Measurements from ENCODE around the gene FKBP15.

FKBP15 gene

DNA sequence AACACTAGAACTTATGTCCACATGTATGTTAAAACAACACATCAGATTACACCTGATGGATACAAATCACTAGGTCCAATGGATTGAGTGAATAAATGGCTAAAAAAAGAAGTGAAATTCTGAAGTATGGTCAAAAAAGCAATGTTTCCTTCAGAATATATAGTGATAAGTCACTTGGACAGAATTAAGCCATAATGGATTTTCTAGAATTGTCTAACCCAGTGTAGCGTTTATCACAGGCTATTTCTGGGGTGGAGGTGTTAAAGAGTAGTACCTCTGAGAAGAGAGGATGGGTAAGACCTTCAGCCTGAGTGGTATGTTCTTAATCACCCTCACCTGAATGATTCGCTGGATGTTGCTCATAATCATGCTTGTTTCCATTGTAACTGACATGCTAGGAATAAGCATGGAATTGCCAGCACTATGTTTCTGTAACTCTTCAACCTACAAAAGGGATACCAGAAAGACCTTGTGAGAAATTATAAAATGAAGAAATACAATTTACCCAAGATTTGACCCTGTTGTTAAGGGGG is 37.1 kb downstream of the FKBP15 start:
- Histone ChIP-seq H3K4me3 (no peak overlapping the region), H3K4me1 (no peaks in the 10 kb centered on the region), H3K36me3 (peaks cover 93 to 96% (median 96%) of the 10 kb centered on the region in 3 donors), H3K27ac (no peak overlapping the region), H3K27me3 (no peaks in the 10 kb centered on the region), H3K9me3 (no peaks in the 10 kb centered on the region)
- no peak for DNase-seq
- intact Hi-C loops (cut with DNase I; ENCODE audit: low total_unique reads), result no loop called here
- no peak for TF ChIP-seq CTCF (IDR thresholded peaks at IDR 0.05)

DNA sequence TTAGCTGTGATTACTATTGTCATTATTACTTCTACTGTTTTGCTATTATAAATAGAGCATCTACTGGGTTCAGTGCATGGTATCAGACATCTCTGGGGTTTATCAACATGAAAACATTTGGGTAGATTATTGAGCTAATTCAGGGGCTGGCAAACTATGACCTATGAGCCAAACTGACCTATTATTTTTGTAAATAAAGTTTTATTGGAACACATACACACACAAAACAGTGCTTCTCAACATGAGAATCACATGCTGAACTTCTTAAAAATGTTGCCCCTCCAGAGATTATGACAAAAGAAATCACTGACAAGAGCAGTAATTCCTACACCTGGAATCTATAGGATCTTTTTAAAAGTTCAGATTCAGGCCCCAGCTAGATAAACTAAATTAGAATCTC is 39.9 kb downstream of the FKBP15 start:
- no peak for DNase-seq
- Histone ChIP-seq H3K36me3 (peaks cover 96 to 98% (median 97%) of the 10 kb centered on the region in 3 donors), H3K4me3 (no peak overlapping the region), H3K9me3 (no peaks in the 10 kb centered on the region), H3K27me3 (no peaks in the 10 kb centered on the region), H3K27ac (no peak overlapping the region), H3K4me1 (no peaks in the 10 kb centered on the region)
- intact Hi-C loops (cut with DNase I; ENCODE audit: low total_unique reads), result no loop called here
- no peak for TF ChIP-seq CTCF (IDR thresholded peaks at IDR 0.05)

GRCh38 chr9:113179839-113180238 is 41.2 kb downstream of the FKBP15 start:
- DNase-seq, result no peak
- Histone ChIP-seq H3K4me1 (no peaks in the 10 kb centered on the region), H3K9me3 (no peaks in the 10 kb centered on the region), H3K27me3 (no peaks in the 10 kb centered on the region), H3K4me3 (no peak overlapping the region), H3K27ac (no peak overlapping the region), H3K36me3 (peaks cover 94 to 96% (median 95%) of the 10 kb centered on the region in 3 donors)
- intact Hi-C loops (cut with DNase I; ENCODE audit: low total_unique reads), result no loop called here
- TF ChIP-seq CTCF (IDR thresholded peaks at IDR 0.05), result no peak

DNA sequence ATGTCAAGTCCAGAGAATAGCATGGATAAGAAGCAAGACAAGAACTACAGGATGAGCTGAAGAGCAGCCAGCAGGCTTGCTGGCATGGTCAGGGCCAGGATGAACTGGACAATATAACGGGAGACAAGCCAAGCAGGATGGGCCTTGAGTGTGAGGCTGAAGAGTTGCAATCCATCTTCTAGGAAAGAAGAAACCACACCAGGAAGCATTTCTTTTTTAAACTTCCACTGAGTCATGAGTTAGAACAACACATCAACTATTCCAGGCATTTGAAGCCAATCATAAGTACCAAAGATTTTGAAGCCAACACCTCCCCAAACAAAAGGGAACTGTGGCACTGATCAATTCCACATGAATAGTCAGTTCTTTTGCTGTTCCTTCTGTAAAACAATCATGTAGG is 43.0 kb downstream of the FKBP15 start:
- DNase-seq, result no peak
- Histone ChIP-seq H3K9me3 (no peaks in the 10 kb centered on the region), H3K27ac (no peak overlapping the region), H3K36me3 (peaks cover 92 to 93% (median 93%) of the 10 kb centered on the region in 3 donors), H3K27me3 (no peaks in the 10 kb centered on the region), H3K4me1 (no peaks in the 10 kb centered on the region), H3K4me3 (no peak overlapping the region)
- no peak for TF ChIP-seq CTCF (IDR thresholded peaks at IDR 0.05)
- intact Hi-C loops (cut with DNase I; ENCODE audit: low total_unique reads), result no loop called here

DNA sequence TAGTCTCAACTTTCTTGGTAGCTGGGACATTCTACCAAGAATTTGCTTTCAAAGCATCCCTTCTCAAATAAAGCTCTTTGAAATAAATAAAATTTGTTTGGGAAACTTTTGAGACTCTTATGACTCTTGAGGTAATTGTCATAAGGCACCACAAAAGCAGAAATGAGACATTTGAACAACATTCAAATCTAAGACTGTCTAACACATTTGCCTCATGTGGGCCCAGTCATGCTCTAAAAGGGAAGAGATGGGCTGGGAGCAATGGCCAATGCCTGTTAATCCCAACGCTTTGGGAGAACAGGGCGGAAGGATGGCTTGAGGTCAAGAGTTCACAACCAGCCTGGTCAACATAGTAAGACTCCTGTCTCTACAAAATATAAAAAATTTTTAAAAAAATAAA is 43.8 kb downstream of the FKBP15 start:
- no peaks in the 10 kb centered on the region for H3K4me1 ChIP-seq
- H3K9me3 ChIP-seq, result no peaks in the 10 kb centered on the region
- TF ChIP-seq CTCF (IDR thresholded peaks at IDR 0.05), result no peak
- no peak overlapping the region for H3K27ac ChIP-seq
- H3K4me3 ChIP-seq, result no peak overlapping the region
- H3K36me3 ChIP-seq, result peaks cover 92 to 93% (median 93%) of the 10 kb centered on the region in 3 donors
- intact Hi-C loops (cut with DNase I; ENCODE audit: low total_unique reads), result no loop called here
- no peaks in the 10 kb centered on the region for H3K27me3 ChIP-seq
- DNase-seq, result no peak

DNA sequence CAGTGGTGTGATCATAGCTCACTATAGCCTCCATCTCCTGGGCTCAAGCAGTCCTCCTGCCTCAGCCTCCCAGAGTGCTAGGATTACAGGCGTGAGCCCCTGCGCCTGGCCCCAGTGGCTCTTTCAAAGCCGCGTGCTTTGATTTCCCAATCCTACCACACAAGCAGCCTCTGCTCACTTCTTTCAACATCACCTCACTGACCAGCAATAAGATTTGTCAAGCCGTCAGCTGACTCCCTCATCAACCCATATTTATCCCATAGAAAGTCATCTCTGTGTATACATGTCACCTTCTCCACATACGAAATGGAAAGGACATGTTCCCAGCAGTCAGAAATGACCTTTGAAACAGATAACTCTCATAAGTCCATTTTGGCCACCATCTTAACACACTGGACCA is 44.3 kb downstream of the FKBP15 start:
- no peak for DNase-seq
- H3K27ac ChIP-seq, result no peak overlapping the region
- H3K36me3 ChIP-seq, result peaks cover 92 to 93% (median 92%) of the 10 kb centered on the region in 3 donors
- H3K27me3 ChIP-seq, result no peaks in the 10 kb centered on the region
- intact Hi-C loops (cut with DNase I; ENCODE audit: low total_unique reads), result no loop called here
- no peak for TF ChIP-seq CTCF (IDR thresholded peaks at IDR 0.05)
- no peaks in the 10 kb centered on the region for H3K4me1 ChIP-seq
- no peaks in the 10 kb centered on the region for H3K9me3 ChIP-seq
- H3K4me3 ChIP-seq, result no peak overlapping the region
